TTC549 (cell line): ENCODE measurements around the gene ZAP70.

Source experiments
- FAIRE-seq: peaks from 2 replicates; lab custom pipeline; 2012; peaks lifted over from hg19 to GRCh38; lab: Jason Lieb, UNC

ZAP70 gene

DNA sequence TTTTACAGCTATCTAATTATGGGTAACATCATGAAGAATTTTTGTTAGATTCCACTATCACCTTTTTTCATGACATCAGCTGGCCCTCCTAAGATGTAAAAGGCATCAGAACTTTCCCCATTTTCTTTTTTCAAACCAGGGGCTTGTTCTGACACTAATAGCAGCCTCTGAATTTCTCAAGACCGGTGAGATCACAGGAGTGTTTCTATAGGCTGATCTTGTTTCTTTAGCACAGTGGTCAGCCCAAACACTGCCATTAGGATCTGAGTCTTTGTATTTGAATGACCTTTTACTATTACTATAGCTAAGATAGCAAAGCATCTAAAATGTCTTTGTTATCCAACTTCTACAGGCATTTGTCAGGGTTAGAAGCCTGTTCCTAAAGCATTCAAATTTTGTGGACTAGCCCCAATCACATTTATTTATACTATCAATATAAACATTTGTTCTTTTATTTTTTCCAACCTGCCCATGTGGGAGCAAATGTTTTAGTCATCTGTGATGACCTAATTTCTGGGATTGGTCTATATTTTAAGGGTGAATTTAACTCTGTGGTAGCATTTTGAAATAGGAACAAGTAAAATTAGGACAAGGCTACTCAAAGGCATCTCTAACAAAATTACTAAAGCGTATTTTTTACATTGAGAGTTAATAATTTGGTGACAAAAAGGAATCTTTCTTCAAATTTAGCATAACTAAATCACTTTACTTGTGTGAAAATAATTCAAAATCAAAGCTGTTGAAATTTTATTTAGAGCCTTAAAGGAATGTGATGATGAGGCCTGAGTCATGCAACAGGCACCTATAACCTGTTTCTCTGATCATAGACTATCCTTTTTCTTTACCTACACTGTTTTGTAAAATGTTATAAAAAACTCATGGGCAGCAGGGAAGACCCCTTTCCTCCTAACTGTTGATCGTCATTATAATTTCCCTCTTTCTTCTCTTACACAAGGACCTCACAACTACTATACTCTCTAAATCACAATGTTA lies 39.3 kb downstream of the ZAP70 start:
- no peak for FAIRE-seq

GRCh38 chr2:97754690-97755346 lies 41.4 kb downstream of the ZAP70 start:
- no peak for FAIRE-seq

GRCh38 chr2:97755491-97755890 lies 42.1 kb downstream of the ZAP70 start:
- no peak for FAIRE-seq

GRCh38 chr2:97757062-97757461 lies 43.7 kb downstream of the ZAP70 start:
- FAIRE-seq = no peak

DNA sequence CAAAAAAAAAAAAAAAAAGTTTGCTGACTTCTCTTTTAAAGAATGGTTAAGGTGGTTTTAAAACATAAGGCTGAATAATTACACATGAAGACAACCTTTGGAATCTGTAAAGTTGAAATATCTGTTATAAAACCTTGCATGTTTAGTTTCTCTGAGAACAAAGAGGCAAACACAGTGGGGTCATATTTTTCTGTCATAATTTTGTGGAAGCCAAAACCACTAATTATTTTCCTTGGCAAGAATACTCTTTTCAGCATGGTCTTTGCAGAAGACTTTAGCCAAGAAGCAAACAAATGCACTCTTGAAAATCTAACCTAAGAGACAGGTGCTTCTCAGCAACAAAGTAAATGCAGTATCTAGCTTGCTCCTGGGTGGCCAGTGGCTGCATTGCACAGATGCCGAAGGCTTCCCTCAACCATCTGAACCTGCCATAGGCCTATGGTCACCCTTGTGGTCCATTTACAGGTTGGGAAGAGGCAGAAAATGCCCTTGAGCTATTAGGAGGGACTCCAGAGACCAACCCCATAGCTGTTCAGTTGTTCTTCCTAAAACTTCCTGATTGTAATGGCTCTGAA lies 44.8 kb downstream of the ZAP70 start:
- FAIRE-seq = no peak

- no peak for FAIRE-seq
Measured at GRCh38 chr2:97759727-97760407, 46.5 kb downstream of the ZAP70 start.

DNA sequence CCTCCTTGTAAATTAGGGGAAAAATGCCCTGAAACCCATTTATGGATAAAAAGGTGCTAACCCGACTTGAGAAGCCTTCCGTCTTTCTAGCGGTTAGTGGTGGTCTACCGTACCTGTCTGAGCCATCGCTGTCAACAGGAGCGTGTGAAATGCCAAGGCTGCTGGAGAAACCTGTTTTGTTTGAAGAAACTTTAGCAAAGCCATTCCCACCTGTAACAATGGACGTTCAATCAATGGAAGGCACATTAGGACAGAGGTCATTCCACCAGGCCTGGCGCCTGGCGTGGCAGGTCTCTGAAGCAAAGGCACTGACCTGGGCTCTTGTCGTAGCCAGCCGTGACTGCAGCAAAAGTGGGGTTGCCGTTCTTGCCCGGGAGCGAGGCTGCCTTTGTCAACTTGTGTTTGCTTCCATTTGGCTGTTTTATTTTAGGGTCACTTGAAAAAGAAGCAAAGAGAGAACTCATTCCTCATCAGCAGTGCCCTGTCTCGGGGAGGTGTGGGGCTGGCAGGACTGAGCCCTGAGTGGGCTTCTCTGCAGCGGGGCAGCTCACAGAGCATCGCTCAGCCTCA lies 47.2 kb downstream of the ZAP70 start:
- no peak for FAIRE-seq

DNA sequence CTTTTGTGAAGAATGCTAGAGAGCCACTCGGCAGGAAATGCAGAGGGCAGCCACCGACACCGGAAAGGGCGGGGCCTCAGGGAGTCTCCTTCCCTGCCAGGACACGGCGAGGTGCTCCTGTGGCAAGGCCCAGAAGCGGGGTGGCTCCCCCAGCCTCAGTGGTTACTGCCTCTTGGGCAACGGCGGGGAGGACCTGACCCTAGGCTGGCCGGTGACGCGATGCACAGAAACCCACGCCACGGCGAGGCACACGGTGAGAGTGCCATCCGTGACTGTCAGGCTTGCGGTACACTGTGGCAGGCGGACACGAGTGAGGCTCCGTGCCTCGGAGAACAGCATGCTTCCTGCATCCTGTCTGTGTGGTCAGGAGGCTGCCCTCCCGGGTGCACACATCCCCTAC lies 47.8 kb downstream of the ZAP70 start:
- no peak for FAIRE-seq

GRCh38 chr2:97763176-97763845 lies 49.9 kb downstream of the ZAP70 start:
- no peak for FAIRE-seq

- no peak for FAIRE-seq
Measured at GRCh38 chr2:97764559-97765263, 51.3 kb downstream of the ZAP70 start.

- no peak for FAIRE-seq
Measured at GRCh38 chr2:97765933-97766332, 52.6 kb downstream of the ZAP70 start.

- no peak for FAIRE-seq
Measured at GRCh38 chr2:97766567-97766966, 53.2 kb downstream of the ZAP70 start.

DNA sequence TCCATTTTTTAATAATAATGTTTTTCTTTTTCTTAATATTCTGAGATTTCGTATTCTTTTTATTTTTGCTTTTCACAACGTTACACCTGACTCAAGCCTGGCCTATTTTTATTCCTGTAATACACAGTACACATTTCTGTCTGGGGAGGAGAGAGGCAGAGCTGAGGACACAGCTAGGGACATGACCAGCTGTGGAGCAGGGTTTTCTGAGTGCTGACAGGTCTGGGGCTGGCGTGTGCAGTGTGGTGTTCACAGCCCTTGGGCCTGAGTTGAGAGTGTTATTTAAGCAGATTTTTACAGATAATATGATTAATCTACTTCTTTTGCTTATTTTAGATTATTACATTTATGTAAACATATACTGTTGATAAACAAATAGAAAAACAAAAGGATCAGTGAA lies 55.9 kb downstream of the ZAP70 start:
- FAIRE-seq = no peak

GRCh38 chr2:97769711-97770110 lies 56.3 kb downstream of the ZAP70 start:
- FAIRE-seq = no peak

- no peak for FAIRE-seq
Measured at GRCh38 chr2:97770445-97770844, 57.1 kb downstream of the ZAP70 start.

- FAIRE-seq = no peak
Measured at GRCh38 chr2:97774425-97774824, 61.0 kb downstream of the ZAP70 start.

GRCh38 chr2:97775074-97775473 lies 61.7 kb downstream of the ZAP70 start:
- FAIRE-seq = no peak

GRCh38 chr2:97779141-97779540 lies 65.8 kb downstream of the ZAP70 start:
- FAIRE-seq = no peak

DNA sequence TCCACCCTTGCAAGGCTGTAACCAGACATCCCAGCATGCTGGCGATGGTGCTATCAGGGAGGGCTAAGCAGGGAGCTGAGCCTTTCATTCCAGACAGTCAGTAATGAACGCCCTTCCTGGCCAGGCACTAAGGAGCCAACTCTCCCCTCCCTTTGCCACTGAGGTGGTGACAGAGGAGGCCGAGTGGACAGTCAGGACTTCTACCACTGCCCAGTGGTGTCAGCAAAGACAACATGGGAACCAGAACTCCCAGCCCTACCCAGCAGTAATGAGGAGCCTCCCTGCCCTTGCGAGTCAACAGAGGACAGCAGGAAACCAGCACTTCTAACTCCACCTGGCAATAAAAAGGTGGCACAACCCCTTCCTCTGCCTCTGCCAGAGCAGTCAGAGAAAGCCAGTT lies 68.6 kb downstream of the ZAP70 start:
- no peak for FAIRE-seq

DNA sequence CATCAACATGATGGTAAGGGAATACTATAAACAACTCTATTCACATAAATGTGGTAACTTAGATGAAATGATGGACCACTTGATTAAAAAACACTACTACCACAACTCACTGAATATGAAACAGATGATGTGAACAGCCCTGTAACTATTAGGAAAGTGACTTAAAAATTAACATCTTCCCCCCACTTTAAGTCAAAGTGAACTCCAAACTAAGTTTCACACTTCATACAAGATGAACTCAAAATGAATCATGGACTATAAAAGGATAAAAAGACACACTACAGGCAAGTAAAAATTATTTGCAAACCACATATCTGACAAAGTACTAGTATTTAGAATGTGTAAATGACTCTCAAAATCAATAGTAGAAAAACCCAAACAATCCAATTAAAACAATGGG lies 71.6 kb downstream of the ZAP70 start:
- no peak for FAIRE-seq

GRCh38 chr2:97785818-97786217 lies 72.4 kb downstream of the ZAP70 start:
- no peak for FAIRE-seq
